Stimulated activated CD8-positive, alpha-beta memory T cell treated with anti-CD3 and anti-CD28 coated beads, Interleukin-7, amount 100 ng/mL, for 1 hour (primary cell): ENCODE results near the gene SPATA1.
"Not testable (repeated sequence)": the region's sequence is repeated elsewhere in the genome, so short reads cannot be mapped to it uniquely, and the experiment has no call there.

Source experiments
- DNase-seq, 2 donors: peaks; one replicate each; pipeline ENCODE4 v3.0.0-alpha.2; 2020; ENCODE audit warnings: low read depth in 2 of 2

Gene SPATA1

DNA sequence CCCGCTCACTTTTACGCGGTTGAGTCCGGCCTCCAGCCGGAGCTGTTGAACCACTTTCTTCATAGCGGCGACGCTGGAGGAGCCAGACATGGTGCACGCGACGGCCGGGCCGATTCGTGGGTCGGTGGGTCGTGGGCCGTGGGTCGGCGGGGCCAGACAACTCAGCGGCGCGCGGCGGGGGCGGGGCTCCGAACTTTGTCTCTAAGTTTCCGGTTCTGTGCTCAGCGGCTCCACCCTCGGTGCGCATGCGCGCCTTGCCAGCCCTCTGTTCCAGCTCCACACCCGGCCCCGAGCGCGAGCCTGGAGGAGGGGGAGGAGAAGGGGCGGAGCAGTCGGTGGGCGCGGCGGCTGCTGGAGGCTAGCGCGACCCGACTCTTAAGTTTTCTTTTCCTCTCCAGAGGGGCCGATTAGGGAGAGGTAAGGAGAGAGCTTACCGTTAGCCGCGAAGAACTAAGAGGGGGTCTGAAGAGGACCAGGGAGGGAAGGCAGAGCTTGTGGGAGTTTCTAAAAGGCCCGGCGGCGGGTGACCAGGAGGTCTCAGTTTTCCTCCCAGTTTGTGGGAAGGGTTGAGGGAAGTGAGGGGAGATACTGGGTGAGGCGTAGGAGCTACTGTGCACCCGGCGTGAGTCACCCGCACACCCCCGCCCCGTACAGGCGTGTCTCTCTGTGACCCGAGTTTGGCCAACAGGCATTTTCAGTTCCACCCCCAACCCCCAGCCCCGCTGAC lies at the start of gene SPATA1, which contains the start of gene GNG5:
Gene SPATA1, plus strand, starts transcription at position 385 of the 727 bp plus-strand sequence. CDS start 9,974 bp downstream, outside the sequence.
Gene GNG5, minus strand, starts transcription at position 580 of the 727 bp plus-strand sequence. Its CDS starts 490 bp downstream, at position 90.
- peak; percentile 92 to 97 for DNase-seq

DNA sequence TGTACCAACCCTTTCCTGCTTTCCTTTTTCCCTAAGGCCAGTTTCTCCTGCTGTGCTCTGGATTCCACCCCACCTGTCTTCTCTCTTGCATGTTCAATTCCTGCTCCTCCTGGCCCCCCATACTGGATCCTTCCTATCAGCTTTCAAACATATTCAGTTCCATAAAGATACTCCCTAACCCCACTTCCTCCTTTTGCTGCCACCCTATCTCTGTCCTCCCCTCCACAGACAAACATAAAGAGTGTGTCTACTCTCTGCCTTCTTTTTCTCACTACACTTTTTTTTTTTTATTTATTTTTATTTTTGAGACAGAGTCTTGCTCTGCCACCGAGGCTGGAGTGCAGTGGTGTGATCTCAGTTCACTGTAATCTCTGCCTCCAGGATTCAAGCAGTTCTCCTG lies 44.1 kb upstream of the SPATA1 start:
- DNase-seq = no peak

GRCh38 chr1:84467298-84467697 lies 38.9 kb upstream of the SPATA1 start:
- no peak for DNase-seq

- no peak for DNase-seq
These were observed 30.0 kb upstream of the SPATA1 start for GRCh38 chr1:84476225-84476624.

DNA sequence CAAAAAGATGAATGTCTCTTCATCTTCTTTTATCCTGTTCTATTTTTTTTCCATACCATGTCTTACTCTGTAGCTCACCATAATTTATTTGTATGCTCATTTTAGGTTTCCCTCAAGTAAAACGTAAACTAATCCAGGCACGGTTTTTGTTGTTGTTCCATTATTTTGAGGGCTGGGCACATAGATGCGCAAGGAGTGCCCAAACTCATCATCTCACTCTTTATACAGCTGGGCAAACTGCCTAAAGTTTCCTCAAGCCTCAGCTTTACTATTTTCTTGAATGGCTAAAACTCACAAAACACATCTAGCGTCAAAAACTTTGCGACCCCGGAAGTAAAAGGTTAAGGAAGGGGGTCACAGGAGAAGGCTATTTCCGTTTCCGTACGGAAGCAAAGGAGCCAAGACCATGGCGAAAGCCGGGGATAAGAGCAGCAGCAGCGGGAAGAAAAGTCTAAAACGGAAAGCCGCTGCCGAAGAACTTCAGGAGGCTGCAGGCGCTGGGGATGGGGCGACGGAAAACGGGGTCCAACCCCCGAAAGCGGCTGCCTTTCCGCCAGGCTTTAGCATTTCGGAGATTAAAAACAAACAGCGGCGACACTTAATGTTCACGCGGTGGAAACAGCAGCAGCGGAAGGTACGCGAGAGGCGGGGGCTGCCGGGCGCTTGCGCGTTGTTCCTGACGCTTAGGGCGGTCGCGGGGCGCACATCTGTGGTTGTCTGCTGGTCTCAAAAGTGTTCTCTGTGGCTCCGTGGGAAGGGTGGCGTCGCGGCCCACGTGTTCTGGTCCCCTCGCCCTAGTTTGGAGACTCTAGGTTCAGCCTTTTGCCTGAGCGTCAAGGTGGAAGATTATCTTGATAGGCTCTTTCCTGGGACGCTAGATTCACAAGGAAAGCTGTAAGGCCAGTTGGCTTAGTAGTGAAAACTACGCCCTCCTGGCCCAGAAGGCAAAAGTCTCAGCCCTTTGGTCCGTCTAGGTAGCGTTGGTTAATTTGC lies 27.0 kb upstream of the SPATA1 start, which contains the start of gene RPF1:
Gene RPF1, plus strand, starts transcription at position 391 of the 993 bp plus-strand sequence. Its CDS starts 16 bp downstream, at position 407.
- DNase-seq = peak; percentile 51

GRCh38 chr1:84479998-84480397 lies 26.2 kb upstream of the SPATA1 start:
- DNase-seq = no peak

DNA sequence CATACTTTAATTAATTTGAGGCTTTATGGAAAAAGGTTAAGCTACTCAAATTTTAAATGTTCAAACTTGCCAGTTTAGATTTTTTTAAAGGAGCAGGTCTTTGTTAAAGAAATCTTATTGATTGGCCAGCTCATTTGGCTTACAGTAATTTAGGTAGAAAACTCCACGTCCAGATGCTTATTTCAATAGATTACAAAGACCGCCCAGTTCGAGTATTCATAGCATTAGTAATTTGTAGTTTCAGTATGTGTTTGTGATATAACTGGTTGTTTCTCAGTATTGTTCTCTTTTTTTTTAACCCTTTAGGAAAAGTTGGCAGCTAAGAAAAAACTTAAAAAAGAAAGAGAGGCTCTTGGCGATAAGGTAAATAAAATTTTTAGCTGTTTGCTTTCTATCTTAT lies 25.5 kb upstream of the SPATA1 start:
- no peak for DNase-seq

GRCh38 chr1:84481317-84481716 lies 24.9 kb upstream of the SPATA1 start:
- no peak for DNase-seq

DNA sequence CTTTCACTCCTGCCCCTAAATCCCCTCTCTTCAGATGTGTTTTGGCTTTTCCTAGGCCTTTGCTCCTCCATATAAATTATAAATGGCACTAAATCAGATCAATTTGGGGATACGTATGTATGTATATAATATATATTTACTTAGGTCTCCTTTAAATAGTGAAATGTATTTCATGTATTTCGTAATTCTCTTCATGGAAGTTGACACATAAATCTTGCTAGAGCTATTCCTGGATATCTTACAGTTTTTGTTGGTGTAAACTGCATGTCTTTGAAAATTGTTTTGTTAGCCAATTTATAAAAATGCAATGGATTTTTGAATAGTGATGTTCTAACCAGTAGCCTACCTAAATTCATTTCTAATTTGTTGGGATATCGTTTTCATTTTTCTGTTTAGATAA lies 18.1 kb upstream of the SPATA1 start:
- DNase-seq = no peak

GRCh38 chr1:84489766-84490165 lies 16.4 kb upstream of the SPATA1 start:
- no peak for DNase-seq

DNA sequence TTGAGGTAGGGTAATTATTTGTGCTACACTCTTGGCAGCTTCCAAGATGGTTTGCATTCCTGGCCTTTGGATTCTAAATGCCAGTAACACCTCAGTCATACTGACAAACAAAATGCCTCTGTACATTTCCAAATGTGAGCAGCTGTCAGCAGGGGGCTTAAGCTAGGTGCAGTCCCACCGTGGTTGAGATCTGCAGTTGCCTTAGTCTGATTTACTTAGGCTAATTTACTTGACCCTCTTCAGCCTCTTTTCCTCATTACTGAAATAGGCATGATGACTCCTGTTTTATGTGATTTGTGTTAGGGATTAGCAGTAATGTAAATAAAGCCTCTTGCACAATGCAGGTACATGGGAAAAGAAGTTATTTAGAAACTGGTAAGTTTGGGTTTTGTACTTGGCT lies 13.5 kb upstream of the SPATA1 start:
- no peak for DNase-seq

- DNase-seq = no peak
These were observed 12.4 kb upstream of the SPATA1 start for GRCh38 chr1:84493747-84494146.

DNA sequence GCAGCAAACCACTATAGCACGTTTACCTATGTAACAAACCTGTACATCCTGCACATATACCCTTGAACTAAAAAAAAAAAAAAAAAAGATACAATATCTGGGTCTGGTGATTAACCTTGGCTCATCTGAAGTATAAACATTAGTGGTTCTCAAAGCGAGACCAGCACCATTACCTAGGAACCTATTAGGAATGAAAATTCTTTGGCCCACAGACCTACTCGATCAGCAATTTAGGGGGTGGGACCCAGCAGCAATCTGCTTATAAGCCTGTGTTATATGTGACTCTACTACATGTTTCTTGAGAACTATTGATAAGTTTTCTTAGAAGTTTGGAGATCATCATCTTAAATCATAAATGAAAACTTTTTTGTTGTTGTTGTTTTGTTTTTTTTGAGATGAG lies 9.7 kb upstream of the SPATA1 start:
- no peak for DNase-seq

DNA sequence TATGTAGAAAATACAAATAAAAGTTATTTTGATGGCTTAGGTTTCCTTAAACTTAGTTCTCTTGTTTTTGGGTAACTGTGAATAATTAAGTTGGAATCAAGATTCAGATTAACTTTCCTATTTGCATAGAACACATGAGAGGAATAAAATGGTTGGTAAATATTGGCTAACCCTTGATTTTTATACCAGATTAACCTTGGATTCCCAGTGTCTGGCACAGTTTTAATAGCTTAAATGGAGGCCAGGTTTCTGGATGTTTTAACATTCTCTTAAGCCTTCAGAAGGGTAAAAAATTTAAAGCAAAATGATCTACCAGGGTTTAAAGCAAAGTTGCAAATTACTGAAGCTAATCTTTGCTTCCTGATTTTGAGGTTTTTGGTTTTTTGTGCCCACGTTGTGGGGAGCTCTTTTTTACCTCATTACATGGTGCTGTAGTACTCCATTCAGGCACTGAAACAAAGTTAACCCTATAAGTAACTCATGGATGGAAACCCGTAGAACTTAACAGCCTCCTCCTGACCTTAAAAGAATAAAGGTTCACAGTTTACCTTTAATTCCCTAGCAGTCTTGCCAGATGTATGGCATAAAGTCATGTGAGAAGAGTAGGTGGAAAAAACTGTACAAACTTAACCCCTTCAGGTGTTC lies 8.4 kb upstream of the SPATA1 start:
- DNase-seq = no peak

GRCh38 chr1:84502927-84503326 lies 3.3 kb upstream of the SPATA1 start:
- DNase-seq = no peak

DNA sequence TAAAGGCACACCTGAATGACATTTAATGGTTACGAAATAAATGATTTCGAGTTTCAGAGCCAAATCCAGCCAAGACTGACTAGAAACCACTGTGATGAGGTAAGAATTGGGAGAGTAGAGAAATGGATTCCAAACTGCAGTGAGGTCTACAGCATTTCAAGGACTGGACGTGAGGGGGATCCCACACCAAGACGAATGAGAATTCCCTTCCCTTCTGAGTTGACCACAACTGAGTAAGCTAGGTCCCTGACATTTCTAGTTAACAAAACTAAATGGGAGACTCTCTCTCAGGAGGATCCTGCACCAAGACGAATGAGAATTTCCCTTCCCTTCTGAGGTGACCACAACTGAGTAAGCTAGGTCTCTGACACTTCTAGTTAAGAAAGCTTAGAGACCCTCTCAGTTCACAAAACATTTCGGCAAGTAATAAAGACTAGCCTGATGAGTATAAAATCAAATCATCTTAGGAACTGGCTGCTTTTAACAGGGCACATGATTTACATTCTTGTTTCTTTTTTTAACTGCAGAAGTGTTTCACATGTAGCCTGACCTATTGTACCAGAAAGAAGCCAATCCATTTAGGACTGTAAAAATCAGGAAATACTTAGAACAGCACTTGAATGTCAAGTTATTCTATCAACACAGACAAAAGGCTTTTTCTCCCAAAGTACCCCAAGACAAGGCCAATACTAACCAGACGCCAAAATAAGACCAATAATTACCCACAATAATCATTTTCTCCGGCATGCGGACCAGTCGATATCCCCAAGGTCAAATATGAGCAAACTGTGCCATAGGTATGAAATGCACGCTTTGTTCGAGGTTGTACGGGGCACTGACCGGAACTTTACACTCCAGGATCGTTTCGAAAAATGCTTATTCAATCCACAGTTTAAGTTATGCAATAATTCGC lies 1.4 kb upstream of the SPATA1 start:
- DNase-seq = no peak

GRCh38 chr1:84505493-84506001 lies 639 bp upstream of the SPATA1 start:
- peak in 1 of 2 donors; percentile 13 for DNase-seq

DNA sequence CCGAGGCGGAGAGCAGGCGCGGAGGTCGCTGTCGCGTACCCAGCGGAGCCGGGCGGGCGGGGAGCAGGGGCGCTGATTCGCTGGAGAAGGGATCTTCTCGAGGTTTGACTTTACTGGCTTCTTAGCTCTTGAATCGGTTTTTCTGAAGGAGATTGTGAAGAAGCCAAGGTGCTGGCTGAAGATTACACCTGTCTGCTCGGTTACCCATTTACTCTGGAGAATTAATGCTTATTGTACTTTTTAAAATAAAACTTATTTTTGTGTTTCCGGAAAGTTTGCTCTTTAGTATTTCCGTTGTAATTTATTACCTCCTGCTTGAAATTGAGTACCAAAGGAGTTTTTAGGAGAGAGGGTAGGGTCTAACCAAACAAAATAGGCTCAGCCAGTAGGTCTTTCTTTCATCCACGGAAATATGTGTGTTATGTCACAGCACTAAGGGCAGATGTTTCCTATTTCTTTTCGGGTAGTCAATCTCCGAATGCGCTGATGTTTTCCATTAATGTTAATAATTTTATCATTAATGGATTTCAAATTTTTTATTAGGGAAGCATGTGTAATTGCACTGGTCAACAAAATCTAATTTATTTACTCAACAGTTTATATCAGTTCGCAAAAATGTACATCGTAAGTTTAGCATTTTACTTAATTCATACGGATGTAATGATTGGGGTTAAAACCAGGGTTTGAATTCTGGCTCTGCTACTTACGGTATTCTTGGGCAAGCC lies 705 bp downstream of the SPATA1 start:
- DNase-seq = no peak

GRCh38 chr1:84507887-84508286 lies 1.7 kb downstream of the SPATA1 start:
- not testable (repeated sequence) for DNase-seq

DNA sequence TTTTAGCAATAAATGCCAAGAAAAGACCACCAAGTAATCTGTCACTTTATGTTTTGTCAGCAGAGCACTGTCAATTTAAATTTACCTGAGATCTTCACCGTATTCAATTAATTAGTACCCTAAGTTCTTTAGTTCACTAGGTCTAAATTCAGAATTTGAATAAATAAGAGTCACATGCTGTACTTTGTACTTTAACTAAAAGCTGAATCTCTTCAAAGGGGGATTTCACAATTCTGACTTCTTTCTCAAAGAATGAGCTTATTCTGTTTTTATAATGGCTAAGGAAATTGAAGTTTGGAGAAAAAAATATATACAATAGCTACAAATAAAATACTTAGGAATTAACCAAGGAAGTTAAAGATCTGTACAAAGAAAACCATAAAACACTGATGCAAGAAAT lies 2.3 kb downstream of the SPATA1 start:
- no peak for DNase-seq
